ENCODE measurements around the gene CCNF.

The CCNF gene

DNA sequence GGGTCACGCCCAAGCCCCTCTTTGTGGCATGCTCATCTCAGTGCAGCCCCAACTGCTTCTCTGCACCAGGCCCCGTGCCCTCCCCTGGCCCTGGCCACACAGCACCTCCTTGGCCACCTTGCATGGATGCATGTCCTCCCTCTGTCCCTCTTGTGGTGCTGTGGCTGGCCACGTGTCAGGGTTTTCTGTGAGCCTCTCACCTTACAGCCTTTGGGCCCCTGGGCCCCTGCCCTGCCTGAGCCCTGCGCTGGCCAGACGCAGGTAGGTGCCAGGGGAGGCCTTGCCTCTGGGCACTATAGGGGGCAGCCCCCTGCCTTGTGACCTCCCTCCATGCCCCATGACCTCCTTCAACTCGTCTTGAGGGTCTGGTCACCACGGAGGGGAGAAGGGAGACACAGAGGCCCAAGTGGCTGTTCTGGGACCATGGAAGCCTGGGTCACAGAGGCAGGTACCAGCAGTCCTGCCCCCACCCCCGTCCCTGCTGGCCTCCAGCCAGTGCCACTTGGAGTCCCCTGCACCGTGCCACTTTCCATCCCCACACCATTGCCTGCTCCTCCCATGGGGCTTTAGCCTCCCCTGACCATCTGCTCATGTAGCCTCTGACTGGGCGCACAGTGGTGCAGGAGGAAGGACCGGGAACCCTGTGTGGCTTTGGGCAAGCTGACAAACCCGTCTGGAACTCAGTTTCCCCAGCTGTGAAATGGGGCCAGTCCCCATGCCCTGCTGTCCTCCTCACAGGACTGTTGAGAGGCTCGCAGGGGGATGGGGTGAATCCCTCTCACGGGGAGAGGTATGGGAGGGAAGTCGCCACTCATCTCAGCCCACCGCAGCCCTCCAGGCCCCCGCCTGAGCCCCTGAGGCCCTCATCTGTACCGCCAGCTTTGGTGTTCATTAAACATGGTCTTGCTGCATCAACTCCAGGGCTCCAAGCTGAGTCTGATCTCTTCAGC lies 73.0 kb downstream of the CCNF start:
- no peak for DNase-seq (ENCODE audit: low read depth, low spot score)

DNA sequence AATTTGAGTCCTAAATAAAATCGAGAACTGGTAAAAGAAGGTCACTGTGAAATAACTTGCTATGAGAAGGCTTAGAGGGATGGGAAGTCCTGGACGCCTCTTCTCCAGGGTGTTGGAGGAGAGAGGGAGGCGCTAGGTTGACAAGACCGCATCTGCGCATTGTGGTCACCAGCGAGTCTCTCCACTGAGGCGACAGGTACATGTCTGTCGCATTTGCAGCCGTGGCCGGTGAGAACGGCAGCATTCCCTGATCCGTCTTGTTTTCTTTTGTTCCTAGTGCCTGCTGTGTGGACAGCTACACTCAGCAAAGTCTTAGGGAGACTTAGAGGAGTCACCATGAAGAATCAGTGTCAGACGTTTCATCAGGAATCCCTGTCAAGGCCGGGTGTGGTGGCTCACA lies 76.4 kb downstream of the CCNF start:
- no peak for DNase-seq (ENCODE audit: low read depth, low spot score)

DNA sequence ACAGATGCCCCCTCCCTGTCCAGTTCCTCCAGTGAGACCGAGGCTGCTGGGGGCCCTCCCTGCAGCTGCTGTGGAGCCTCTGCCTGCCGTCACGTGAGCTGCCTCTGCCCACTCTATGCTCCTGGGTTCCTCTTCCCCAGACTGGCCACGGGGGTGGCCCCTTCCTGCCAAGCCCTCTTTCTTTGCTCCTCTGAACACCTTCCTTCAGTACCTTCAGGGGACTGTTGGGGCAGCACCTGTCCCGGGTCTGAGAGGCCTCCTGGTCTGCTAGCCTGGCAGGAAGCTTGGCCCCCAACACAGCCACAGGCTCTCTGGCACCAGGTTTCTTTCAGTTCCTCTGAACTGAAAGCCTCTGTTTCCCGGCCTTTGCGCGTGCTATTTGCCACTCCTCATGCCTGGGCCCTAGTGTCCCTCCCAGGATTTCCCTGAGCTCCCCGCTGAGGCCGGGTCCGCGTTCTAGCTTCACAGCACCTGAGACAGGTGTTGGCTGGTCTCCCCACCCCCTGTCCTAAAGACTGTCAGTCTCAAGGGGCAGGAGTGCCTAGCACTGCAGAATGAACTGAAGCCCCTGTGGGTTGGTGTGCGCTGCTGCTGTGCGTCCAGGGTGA lies 77.9 kb downstream of the CCNF start:
- no peak for DNase-seq (ENCODE audit: low read depth, low spot score)

DNA sequence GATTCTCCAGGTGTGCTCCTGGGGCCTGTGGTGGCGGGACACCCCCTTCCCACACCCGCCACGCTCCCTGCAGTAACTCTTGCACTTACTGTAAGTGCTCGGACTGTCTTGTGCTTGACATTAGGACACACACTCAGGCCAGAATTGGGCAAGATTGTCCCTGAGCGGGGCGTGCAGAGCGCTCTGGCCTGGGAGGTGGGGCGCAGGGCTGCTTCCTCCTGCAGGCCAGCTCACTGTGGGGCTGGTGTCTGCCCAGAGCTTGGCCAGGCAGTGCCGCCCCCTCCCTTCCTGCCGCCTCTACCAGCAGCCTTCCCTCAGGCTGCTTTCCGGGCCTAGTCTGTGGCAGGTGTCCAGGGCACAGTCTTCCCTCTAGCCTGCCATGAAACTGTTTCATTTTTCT lies 78.4 kb downstream of the CCNF start:
- DNase-seq (ENCODE audit: low read depth, low spot score) = no peak
